COLO668 (cell line): ENCODE results near the gene TMEM229A.
"Not testable (repeated sequence)": the region's sequence is repeated elsewhere in the genome, so short reads cannot be mapped to it uniquely, and the experiment has no call there.

ENCODE experiments used
- DNase-seq: peaks from one replicate; lab custom pipeline; 2025; ENCODE audit not compliant: unreplicated experiment; lab: John Stamatoyannopoulos, UW

TMEM229A gene

DNA sequence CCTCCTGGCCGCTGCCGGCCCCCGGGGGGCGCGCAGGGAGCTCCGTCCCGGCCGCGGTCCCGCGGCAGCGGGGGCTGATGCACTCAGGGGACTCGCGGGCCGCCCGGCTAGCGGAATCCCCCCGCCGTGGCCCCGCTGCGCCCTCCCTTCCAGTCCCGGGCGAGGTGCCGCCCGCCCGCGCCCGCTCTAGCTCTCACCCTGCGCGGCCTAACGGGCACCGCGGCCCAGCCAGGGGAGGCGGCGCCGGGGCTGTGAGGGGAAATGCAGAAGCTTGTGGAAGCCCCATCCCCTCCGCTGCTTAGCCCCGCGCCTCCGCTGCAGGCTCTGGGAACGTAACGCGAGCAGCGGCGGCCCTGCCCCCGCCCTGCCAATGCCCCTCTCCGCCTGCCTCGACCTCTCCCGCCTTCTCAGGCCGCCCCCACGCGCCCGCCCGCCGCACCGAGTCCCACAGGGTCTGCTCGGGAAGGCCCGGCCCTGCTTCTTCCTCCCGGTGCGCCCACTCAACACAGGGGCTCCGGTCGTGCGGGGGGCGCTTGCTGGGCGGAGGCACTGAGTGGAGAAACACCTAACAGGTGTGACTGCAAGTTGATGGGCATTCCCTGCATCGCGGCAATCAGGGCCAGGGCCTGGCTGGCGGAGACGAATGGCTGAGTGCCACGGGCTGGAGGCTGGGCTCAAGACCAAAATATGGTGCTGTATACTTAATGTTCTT lies 384 bp upstream of the TMEM229A start:
- DNase-seq: peak; percentile 67

DNA sequence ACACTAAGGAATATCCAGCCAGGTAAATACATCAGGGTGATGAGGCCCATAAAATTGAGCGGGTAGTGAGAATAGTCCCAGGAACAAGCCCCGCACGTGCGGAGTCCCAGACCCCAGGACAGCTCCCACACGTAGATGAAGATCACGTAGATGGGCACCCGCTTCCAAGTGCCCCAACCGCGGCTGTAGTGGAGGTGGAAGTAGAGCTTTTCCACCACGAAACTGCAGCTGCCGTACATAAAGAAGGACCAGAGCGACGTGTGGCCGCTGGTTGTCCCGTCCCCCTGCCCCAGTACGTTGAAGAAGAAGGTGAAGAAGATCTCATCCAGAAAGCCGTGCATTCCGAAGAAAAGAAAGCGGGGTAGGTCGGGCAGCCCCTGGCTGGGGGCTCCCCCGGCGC lies 948 bp downstream of the TMEM229A start:
- DNase-seq: peak; percentile 22

DNA sequence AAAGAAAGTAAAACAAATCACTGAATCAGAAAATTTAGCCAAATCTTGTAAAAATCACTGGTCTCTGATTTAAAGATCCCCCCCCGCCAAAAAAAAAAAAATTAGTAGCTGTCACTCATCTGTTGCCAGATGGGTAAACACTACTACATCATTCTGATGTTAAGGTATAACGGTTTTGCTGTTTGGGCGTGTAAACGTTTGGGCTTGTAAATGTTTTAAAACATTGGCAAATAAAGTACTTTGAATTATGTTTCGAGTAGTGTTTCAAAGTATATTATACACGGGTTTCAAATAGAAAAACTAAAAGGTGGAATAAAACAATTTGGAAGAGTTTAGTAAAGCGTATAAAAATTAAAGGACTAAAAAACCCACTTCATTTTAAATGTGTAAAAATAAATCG lies 1.5 kb downstream of the TMEM229A start:
- DNase-seq: no peak

DNA sequence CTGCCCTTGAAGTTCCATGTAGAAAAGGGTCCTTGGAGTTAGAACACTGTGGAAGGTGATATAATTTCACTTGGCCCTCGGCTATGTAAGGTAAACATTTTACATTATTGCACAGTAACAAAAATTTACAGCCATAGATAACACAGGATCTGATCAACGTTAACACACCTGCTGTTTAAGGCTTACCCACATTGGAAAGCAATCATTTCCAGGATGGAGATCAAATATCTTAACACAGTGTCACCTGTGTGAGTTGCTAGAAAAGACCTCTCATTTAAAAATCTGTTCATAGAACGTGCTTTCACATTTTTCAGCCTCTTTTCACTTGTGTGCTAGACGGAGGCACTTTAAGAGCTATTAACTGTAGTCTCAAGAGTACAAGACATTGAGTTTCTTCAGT lies 1.9 kb downstream of the TMEM229A start:
- no peak for DNase-seq

DNA sequence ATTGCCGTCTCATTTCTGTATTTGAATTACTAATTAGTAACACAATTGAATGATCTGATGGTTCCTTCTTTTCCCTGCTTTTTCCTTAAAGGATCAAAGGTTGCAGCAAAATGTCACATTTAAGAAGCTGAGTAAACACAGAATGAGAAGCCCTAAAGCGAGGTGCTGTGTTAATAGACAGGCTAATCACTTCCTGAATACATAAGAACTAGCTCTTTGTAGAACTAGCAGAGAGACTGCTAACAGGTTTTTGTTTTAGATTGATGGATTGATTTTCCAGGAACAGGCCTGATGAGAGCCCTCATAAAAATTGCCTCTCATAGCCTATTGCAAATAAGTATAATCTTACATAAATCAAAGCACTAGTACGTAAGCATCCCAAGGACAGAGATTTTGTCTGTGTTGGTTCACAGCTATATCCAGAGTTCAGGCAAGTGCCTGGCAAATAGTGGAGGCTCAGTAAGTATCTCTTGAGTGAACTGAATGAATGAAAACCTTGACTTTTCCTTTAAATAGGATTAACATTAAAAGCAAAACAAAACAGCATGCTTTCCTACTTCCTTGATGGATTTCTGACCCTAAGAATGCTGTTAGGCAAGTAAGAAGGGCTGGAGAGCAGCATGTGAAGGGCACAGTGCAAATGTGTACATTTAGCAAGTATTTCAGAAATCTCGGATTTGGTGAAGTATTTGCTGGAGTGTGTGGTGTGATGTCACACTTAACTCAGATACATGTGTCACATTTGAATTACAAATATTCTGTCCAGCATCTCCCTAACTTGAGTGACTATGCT lies 3.3 kb downstream of the TMEM229A start:
- no peak for DNase-seq

DNA sequence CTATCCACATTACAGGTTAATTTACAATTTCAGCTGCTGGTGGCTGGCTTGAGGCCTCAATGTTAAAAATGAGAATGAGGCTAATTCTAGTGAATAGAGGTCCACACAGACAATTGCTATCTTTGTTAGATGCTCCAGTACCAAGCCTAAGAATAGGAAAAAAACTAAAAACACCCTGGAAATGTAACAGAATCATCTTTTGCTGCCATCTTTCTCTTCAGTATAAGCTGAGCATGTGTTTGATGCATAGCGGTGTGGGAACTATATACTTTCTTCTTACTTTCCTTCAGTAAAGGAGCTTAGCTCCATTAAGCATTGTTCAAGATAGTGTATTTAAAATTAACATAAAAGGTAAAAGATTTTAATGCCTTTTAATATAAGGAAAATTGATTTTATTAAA lies 5.6 kb downstream of the TMEM229A start:
- no peak for DNase-seq

DNA sequence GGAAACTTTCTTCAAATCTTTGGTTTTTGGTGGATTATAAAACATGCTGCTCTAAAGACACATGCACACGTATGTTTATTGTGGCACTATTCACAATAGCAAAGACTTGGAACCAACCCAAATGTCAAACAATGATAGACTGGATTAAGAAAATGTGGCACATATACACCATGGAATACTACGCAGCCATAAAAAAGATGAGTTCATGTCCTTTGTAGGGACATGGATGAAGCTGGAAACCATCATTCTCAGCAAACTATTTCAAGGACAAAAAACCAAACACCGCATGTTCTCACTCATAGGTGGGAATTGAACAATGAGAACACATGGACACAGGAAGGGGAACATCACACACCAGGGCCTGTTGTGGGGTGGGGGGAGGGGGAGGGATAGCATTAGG lies 8.5 kb downstream of the TMEM229A start:
- DNase-seq: not testable (repeated sequence)

DNA sequence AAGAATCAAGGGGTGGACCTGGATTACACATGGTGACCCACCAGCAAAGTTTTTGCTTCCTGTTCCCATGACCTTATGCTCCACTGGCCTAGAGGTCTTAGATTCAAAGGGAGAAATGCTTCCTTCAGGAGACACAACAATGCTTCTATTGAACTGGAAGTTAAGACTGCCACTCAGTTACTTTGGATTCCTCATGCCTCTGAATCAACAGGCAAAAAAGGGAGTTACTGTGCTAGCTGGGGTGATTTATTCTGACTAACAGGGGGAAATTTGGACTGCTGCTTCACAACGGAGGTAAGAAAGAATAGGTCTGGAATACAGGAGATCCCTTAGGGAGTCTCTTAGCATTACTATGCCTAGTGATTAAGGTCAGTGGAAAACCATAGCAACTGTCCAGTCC lies 10.3 kb downstream of the TMEM229A start:
- no peak for DNase-seq

DNA sequence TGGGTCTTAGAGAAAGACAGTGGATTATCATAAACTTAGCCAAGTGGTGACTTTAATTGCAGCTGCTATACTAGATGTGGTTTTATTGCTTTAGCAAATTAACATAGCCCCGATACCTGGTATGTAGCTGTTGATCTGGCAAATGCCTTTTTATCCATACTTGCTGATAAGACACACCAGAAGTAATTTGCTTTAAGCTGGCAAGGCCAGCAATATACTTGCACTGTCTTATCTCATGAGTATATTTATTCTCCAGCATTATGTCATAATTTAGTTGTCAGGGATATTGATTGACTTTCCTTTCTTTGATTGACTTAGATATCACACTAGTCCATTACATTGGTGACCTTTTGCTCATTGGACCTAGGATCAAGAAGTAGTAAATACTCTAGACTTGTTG lies 12.8 kb downstream of the TMEM229A start:
- DNase-seq: no peak

DNA sequence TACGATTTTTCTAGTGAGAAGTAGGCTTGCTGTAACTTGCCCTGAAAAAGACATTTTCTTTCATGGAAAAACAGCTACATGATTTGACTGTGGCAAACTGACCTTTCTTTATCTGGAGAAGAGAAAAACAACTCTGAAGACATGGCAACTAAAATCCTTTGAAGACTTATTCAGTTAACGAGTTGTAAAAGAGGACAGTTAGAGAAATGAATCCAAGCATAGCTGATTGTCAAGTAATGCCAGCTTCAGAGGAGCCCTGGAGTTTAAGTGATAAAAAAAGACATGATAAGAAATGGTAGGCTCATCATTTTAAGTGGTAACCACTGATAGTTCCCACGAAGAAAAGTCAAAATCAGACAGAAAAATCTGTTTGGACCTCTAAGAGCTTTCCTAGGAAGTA lies 19.6 kb downstream of the TMEM229A start:
- DNase-seq: no peak

DNA sequence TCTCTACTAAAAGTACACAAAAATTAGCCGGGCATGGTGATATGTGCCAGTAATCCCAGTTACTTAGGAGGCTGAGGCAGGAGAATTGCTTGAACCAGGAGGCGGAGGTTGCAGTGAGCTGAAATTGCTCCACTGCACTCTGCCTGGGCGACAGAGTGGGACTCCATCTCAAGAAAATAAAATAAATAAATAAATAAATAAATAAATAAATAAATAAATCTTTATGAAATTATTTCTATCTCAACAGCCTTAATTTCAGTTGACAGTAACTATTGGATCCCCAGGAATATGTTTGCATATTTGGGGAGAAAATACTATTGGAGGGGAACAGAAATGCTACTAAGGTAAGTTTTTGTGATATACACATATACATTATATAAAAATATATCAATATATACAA lies 20.0 kb downstream of the TMEM229A start:
- no peak for DNase-seq

DNA sequence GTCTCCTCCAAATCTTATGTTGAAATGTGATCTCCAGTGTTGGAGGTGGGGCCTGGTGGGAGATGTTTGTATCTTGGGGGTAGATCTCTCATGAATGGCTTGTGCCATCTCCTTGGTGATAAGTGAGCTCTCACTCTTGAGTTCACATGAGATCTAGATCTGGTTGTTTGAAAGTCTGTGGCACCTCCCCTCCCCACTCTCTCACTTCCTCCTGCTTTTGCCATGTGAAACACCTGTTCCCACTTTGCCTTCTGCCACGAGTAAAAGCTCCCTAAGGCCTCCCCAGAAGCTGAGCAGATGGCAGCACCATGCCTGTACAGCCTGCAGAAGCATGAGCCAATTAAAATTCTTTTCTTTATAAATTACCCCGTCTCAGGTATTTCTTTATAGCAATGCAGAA lies 23.5 kb downstream of the TMEM229A start:
- DNase-seq: no peak

DNA sequence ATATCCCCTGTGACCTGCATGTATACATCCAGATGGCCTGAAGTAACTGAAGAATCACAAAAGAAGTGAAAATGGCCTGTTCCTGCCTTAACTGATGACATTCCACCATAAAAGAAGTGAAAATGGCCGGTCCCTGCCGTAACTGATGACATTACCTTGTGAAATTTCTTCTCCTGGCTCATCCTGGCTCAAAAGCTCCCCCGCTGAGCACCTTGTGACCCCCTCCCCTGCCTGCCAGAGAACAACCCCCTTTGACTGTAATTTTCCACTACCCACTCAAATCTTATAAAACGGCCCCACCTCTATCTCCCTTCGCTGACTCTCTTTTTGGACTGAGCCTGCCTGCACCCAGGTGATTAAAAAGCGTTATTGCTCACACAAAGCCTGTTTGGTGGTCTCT lies 24.6 kb downstream of the TMEM229A start:
- not testable (repeated sequence) for DNase-seq

DNA sequence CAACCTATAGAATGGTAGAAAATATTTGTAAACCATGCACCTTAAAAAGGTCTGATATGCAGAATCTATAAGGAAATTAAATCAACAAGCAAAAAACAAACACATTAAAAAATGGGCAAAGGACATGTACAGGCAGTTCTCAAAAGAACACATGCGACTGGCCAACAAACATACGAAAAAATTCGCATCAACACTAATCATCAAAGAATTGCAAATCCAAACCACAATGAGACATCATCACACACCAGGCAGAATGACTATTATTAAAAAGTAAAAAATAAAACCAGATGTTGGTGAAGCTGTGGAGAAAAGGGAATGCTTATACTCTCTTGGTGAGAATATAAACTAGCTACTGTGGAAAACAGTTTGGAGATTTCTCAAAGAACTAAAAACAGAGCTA lies 33.2 kb downstream of the TMEM229A start:
- no peak for DNase-seq

DNA sequence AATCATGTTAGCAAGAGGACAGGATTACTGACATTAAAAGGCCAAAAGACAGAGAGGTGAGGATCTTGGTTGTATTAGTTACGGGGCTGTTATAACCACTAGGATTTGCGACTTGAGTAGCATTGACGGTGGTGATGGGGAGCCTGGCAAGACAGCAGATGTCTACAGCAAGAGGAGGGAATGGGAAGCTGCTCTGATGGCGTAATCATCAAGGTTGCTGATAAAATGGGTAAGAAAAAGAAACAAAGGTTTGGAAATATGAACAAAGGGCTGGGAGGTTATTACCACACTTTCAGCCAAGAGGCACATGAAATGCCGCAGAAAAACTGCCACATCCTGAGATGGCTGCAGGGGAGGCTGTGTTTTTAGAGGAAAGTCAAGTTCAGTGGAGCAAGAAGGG lies 33.9 kb downstream of the TMEM229A start:
- no peak for DNase-seq

DNA sequence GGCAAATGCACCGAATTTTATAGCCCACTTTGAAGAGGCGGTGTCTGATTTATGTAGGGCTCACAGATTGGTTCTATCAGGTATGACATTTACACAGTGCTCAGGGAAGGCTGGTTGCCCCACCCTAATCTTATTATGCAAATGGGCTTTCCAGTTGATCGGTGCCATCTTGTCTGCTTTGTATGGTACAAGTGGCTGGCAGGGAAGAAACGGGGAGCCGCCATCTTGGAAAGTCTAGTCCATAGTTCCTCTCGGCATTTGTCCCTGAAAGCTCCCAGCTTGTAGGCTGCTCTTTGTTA lies 36.6 kb downstream of the TMEM229A start:
- no peak for DNase-seq

DNA sequence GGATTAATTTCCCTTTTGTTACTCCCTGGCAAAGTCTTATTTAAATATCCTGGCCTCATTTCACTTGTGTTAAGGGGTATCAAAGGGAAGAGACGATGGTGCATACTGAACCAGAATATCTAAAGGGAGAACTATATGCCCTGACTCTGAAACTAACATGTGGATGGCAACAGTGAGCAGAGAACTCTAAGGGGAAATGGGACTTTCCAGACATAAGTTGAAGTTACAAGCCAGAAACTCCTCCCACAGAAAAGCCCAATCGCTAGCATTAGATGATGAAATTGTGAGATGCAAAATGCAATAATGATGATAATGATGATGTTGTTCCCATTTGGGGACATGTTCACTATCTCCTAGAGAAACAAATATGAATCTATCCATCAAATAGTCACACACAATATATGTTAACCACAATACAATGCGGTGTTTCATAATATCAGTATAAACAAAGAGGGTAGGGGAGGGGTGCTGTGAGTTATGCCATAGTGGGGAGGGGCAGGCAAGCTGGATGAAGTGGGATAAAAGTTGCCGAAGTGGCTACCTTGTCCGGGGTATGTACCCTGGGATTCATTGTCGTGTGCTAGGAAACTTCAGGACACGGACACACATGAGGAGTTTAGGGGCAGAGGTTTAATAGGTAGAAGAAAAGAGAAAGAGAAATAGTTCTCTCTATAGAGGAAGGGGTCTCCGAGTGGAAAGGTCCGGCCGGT lies 37.1 kb downstream of the TMEM229A start:
- no peak for DNase-seq

DNA sequence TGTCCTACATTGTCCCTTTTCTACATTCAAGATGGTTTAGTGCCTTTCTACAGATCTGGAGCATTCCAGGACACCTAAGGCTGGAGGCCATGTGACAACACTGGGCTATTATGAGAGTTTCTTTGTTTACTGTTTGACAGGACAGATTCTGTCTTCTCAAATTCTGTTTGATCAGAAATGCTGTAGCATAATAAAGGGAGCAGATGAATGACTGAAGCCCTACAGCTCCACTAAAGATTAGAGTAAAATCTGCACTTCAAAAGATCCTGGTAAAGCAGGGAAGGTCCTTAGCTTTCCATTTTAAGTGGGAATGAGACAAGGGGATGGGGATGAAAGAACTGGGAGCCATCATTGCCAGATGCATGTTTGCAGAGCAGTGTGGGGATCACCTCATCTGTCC lies 38.4 kb downstream of the TMEM229A start:
- DNase-seq: no peak

DNA sequence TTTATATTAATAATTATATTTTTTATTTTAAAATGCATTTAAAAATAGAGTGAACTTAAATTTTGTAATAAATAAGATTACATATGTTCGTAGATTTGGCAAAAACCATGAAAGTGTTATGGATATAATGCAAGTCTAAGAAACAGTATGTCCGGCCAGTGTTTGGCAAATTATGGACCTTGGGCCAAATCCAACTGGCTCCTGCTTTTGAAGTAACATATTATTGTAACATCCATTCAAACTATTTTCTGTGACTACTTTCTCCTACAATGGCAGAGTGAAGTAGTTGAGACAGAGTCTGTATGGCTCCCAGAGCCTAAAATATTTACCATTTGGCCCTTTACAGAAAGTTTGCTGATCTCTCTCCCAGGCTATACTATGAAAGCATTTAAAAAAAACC lies 38.9 kb downstream of the TMEM229A start:
- DNase-seq: no peak

DNA sequence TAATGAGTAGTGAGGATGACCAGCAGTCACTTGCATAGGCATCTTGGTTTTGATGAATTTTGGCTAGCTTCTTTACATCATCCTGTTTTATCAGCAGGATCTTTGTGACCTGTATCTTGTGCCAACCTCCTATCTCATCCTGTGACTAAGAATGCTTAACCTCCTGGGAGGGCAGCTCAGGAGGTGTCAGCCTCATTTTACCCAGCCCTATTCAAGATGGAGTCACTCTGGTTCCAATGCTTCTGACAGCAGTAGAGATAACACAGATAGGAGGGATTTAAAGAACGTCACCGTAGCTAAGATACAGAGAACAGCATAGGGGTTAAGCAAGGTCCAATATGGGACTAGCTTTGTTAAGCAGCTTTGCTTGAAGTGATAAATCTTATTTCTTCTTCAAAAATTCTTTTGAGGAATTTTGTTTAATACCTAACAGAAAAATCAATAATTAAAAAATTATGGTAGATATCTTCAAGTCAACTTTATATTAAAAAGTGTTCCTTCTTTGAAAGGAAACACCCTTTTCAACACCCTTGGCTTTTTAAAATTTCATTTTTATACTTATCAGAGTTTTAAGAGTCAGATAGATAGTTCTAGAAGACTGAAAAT lies 39.9 kb downstream of the TMEM229A start:
- no peak for DNase-seq

DNA sequence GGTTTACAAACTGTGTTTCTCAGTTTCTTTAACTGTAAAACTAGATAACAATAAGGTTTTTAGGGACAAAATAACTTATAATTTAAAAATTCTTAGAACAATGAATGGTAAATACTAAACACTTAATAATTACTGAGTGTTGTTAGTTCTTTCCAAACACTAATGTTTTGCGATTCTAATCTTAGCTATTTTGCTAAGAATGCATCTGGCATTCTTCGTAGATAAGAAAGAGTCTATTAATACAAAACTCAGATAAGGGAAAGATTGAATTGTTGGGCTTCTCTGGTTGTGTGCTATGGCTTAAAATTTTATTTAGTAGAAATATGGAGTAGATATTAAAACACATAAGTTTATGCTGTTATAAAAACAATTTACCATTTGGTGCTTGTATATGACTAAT lies 45.4 kb downstream of the TMEM229A start:
- no peak for DNase-seq
